ENCODE measurements around the gene AFAP1.

The AFAP1 gene

GRCh38 chr4:7803992-7804755 lies 135.5 kb downstream of the AFAP1 start:
- peak; percentile 77 for DNase-seq (ENCODE audit: low spot score)

GRCh38 chr4:7803371-7803770 lies 136.3 kb downstream of the AFAP1 start:
- DNase-seq (ENCODE audit: low spot score) = no peak

GRCh38 chr4:7802093-7802726 lies 137.5 kb downstream of the AFAP1 start:
- DNase-seq (ENCODE audit: low spot score) = peak; percentile 77

- DNase-seq (ENCODE audit: low spot score) = no peak
Observed at GRCh38 chr4:7801641-7802040, 138.0 kb downstream of the AFAP1 start.

GRCh38 chr4:7801001-7801400 lies 138.7 kb downstream of the AFAP1 start:
- DNase-seq (ENCODE audit: low spot score) = no peak

- no peak for DNase-seq (ENCODE audit: low spot score)
Observed at GRCh38 chr4:7800410-7800809, 139.3 kb downstream of the AFAP1 start.

- DNase-seq (ENCODE audit: low spot score) = no peak
Observed at GRCh38 chr4:7799736-7800135, 139.9 kb downstream of the AFAP1 start.

- DNase-seq (ENCODE audit: low spot score) = no peak
Observed at GRCh38 chr4:7799306-7799705, 140.4 kb downstream of the AFAP1 start.

GRCh38 chr4:7798178-7798995 lies 141.3 kb downstream of the AFAP1 start:
- no peak for DNase-seq (ENCODE audit: low spot score)

- DNase-seq (ENCODE audit: low spot score) = no peak
Observed at GRCh38 chr4:7797330-7797729, 142.3 kb downstream of the AFAP1 start.

GRCh38 chr4:7795983-7796382 lies 143.7 kb downstream of the AFAP1 start:
- no peak for DNase-seq (ENCODE audit: low spot score)

GRCh38 chr4:7793186-7793585 lies 146.5 kb downstream of the AFAP1 start:
- DNase-seq (ENCODE audit: low spot score) = no peak

GRCh38 chr4:7792616-7793015 lies 147.0 kb downstream of the AFAP1 start:
- DNase-seq (ENCODE audit: low spot score) = no peak

- no peak for DNase-seq (ENCODE audit: low spot score)
Observed at GRCh38 chr4:7790999-7791398, 148.7 kb downstream of the AFAP1 start.

GRCh38 chr4:7790023-7790422 lies 149.6 kb downstream of the AFAP1 start:
- DNase-seq (ENCODE audit: low spot score) = no peak

GRCh38 chr4:7788694-7789425 lies 150.8 kb downstream of the AFAP1 start:
- no peak for DNase-seq (ENCODE audit: low spot score)

- DNase-seq (ENCODE audit: low spot score) = no peak
Observed at GRCh38 chr4:7788193-7788592, 151.5 kb downstream of the AFAP1 start.

GRCh38 chr4:7787681-7788141 lies 151.9 kb downstream of the AFAP1 start:
- no peak for DNase-seq (ENCODE audit: low spot score)

- no peak for DNase-seq (ENCODE audit: low spot score)
Observed at GRCh38 chr4:7787067-7787466, 152.6 kb downstream of the AFAP1 start.

- DNase-seq (ENCODE audit: low spot score) = no peak
Observed at GRCh38 chr4:7786517-7786916, 153.1 kb downstream of the AFAP1 start.

- no peak for DNase-seq (ENCODE audit: low spot score)
Observed at GRCh38 chr4:7786040-7786439, 153.6 kb downstream of the AFAP1 start.

GRCh38 chr4:7785017-7785416 lies 154.6 kb downstream of the AFAP1 start:
- DNase-seq (ENCODE audit: low spot score) = no peak

Data from kidney tubule cell (primary cell).